SK-N-SH (cell line): ENCODE data around the gene PPL. TPM values are rescaled to one million over a fixed set of nuclear protein-coding genes. Genes with fewer than 3 reads are reported as not detected.

ENCODE experiments used
- CTCF ChIA-PET: fragments of 300-600, 350-600 bp; formaldehyde crosslinking; extraction: SDS; loops from one replicate; lab custom pipeline; 2021; lab: Yijun Ruan, JAX
- POLR2A ChIA-PET: fragments of 350-600 bp; sonication (Branson Sonifier 250); formaldehyde crosslinking; extraction: SDS; loops from one replicate; lab custom pipeline; 2020; ENCODE audit warnings: antibody characterized with exemption, inconsistent platforms; lab: Yijun Ruan, JAX
- DNase-seq: peaks from one replicate; pipeline ENCODE4 v3.0.0; 2012
- H2AFZ ChIP-seq: fragments of 200-600 bp; sonication (generic); 2 replicates; pipeline ENCODE4 v1.8.1; 2016; ENCODE audit warnings: antibody characterized with exemption, mild to moderate bottlenecking, low read depth
- H3F3A ChIP-seq: fragments of 200-600 bp; sonication (generic); replicated peaks from 2 replicates; pipeline ENCODE3; 2016; ENCODE audit warnings: antibody characterized with exemption, mild to moderate bottlenecking; ENCODE audit not compliant: insufficient read depth
- H3K27ac ChIP-seq, 2 experiments: fragments of 200-500 bp in 1 of 2; fragments of 200-600 bp in 1 of 2; sonication (Bioruptor generic) in 1 of 2; sonication (generic), shearing (Covaris generic) in 1 of 2; 2 replicates each; pipeline versions ENCODE4 v1.5.1 to v1.6.1; 2014 to 2016; ENCODE audit warnings: low read depth in 2 of 2, inconsistent platforms in 1 of 2, low read length in 1 of 2, mild to moderate bottlenecking in 1 of 2, mixed read lengths in 1 of 2
- H3K27me3 ChIP-seq: fragments of 200-600 bp; sonication (generic), shearing (Covaris generic); 2 replicates; pipeline ENCODE4 v1.6.1; 2016; ENCODE audit warnings: mixed run types; ENCODE audit not compliant: insufficient read depth
- H3K36me3 ChIP-seq, 2 experiments: fragments of 200-500 bp in 1 of 2; fragments of 200-600 bp in 1 of 2; sonication (Bioruptor generic) in 1 of 2; sonication (generic) in 1 of 2; replicated peaks in 1 of 2; 2 replicates each; pipeline versions ENCODE3 to v1.5.1; 2014 to 2016; ENCODE audit warnings: low read length in 1 of 2, mild to moderate bottlenecking in 1 of 2; ENCODE audit not compliant: insufficient read depth in 2 of 2, control insufficient read depth in 1 of 2
- H3K4me1 ChIP-seq, 2 experiments: fragments of 200-500 bp in 1 of 2; fragments of 200-600 bp in 1 of 2; sonication (Bioruptor generic) in 1 of 2; sonication (generic), shearing (Covaris generic) in 1 of 2; 2 replicates each; pipeline versions ENCODE4 v1.5.1 to v1.6.1; 2014 to 2016; ENCODE audit warnings: low read depth in 1 of 2, low read length in 1 of 2, mixed run types in 1 of 2; ENCODE audit not compliant: insufficient read depth in 2 of 2, control insufficient read depth in 1 of 2
- H3K4me2 ChIP-seq: fragments of 200-600 bp; sonication (generic), shearing (Covaris generic); 2 replicates; pipeline ENCODE4 v1.6.1; 2017; ENCODE audit warnings: mixed run types
- H3K4me3 ChIP-seq, 2 experiments: fragments of 200-500 bp in 1 of 2; fragments of 200-600 bp in 1 of 2; sonication (Bioruptor generic) in 1 of 2; sonication (generic), shearing (Covaris generic) in 1 of 2; 2 replicates each; pipeline versions ENCODE4 v1.5.1 to v1.8.1; 2014 to 2016; ENCODE audit warnings: low read depth in 2 of 2, inconsistent platforms in 1 of 2, low read length in 1 of 2, mild to moderate bottlenecking in 1 of 2, mixed read lengths in 1 of 2, moderate library complexity in 1 of 2
- H3K79me2 ChIP-seq: fragments of 200-600 bp; sonication (generic); 2 replicates; pipeline ENCODE4 v1.8.1; 2017; ENCODE audit warnings: mild to moderate bottlenecking; ENCODE audit not compliant: insufficient read depth
- H3K9ac ChIP-seq: fragments of 200-600 bp; sonication (generic); 2 replicates; pipeline ENCODE4 v1.6.1; 2017; ENCODE audit warnings: mixed run types
- H3K9me2 ChIP-seq: fragments of 200-600 bp; sonication (generic); 2 replicates; pipeline ENCODE4 v1.6.1; 2017; ENCODE audit warnings: mixed run types
- H3K9me3 ChIP-seq: fragments of 200-600 bp; sonication (generic); 2 replicates; pipeline ENCODE4 v1.6.1; 2017; ENCODE audit warnings: mixed run types, mild to moderate bottlenecking, moderate library complexity
- H4K20me1 ChIP-seq: fragments of 200-600 bp; sonication (generic); 2 replicates; pipeline ENCODE4 v1.6.1; 2017; ENCODE audit warnings: mild to moderate bottlenecking, mixed run types; ENCODE audit not compliant: insufficient read depth
- ELF1 ChIP-seq: IDR thresholded peaks from 2 replicates; pipeline ENCODE4 v1.4.0; 2012
- FOXJ3 ChIP-seq: sonication (generic); formaldehyde crosslinking; IDR thresholded peaks from 2 replicates; pipeline ENCODE4 v1.5.1; 2020; ENCODE audit warnings: mild to moderate bottlenecking, missing genetic modification reagents
- GABPA ChIP-seq: IDR thresholded peaks from 2 replicates; pipeline ENCODE4 v1.4.0; 2012; ENCODE audit warnings: low read depth, mild to moderate bottlenecking
- MEF2A ChIP-seq: IDR thresholded peaks from 2 replicates; pipeline ENCODE4 v1.4.0; 2012; ENCODE audit warnings: low read depth, borderline replicate concordance
- MXI1 ChIP-seq: IDR thresholded peaks from 2 replicates; pipeline ENCODE4 v1.6.1; 2012; ENCODE audit warnings: mild to moderate bottlenecking, low read depth, low read length, improper control_type of control experiment
- NRF1 ChIP-seq: IDR thresholded peaks from 2 replicates; pipeline ENCODE4 v1.6.1; 2012; ENCODE audit warnings: low read depth, mild to moderate bottlenecking, low read length
- POLR2AphosphoS5 ChIP-seq: IDR thresholded peaks from 2 replicates; pipeline ENCODE4 v1.6.1; 2012; ENCODE audit warnings: low read depth, low read length
- RCOR1 ChIP-seq: fragments of 150-350 bp; IDR thresholded peaks from 2 replicates; pipeline ENCODE4 v1.6.1; 2017; ENCODE audit warnings: antibody characterized with exemption, low read length
- TAF1 ChIP-seq: IDR thresholded peaks from 2 replicates; pipeline ENCODE4 v1.6.1; 2012; ENCODE audit warnings: low read depth, mild to moderate bottlenecking, low read length, moderate library complexity, borderline replicate concordance
- TCF12 ChIP-seq: IDR thresholded peaks from 2 replicates; pipeline ENCODE4 v1.4.0; 2012
- TEAD4 ChIP-seq: IDR thresholded peaks from 2 replicates; pipeline ENCODE4 v1.4.0; 2012; ENCODE audit warnings: mild to moderate bottlenecking, borderline replicate concordance; ENCODE audit not compliant: insufficient read depth
- USF2 ChIP-seq: fragments of 150-350 bp; IDR thresholded peaks from 2 replicates; pipeline ENCODE4 v1.6.1; 2017; ENCODE audit warnings: antibody characterized with exemption, low read length, low read depth, borderline replicate concordance
- whole genome bisulfite sequencing: methylation state at CpG from one replicate; pipeline ENCODE4 v1.1.6; 2017; ENCODE audit warnings: low lambda C conversion rate; 5-methylcytosine and 5-hydroxymethylcytosine counted together
- polyA plus RNA-seq, 3 experiments: library from polyadenylated mRNA; depleted of rRNA; stranded (reverse); fragments of >200 nt; gene quantifications; 2 replicates each; pipeline ENCODE4 v1.2.3, GENCODE V29; 2012
- TF ChIP-seq, protein P1 (sequence below): fragments of 200-600 bp; sonication (generic); IDR thresholded peaks from 2 replicates; pipeline ENCODE4 v1.6.1; 2017; ENCODE audit warnings: antibody characterized with exemption, mild to moderate bottlenecking, moderate library complexity
- TF ChIP-seq, protein P2 (sequence below): IDR thresholded peaks from 2 replicates; pipeline ENCODE4; 2012

PPL gene
- polyA plus RNA-seq, 1 of the 3 experiments (the other 2 are of a cell fraction) = 24.6 TPM

- TF ChIP-seq, protein P1, sequence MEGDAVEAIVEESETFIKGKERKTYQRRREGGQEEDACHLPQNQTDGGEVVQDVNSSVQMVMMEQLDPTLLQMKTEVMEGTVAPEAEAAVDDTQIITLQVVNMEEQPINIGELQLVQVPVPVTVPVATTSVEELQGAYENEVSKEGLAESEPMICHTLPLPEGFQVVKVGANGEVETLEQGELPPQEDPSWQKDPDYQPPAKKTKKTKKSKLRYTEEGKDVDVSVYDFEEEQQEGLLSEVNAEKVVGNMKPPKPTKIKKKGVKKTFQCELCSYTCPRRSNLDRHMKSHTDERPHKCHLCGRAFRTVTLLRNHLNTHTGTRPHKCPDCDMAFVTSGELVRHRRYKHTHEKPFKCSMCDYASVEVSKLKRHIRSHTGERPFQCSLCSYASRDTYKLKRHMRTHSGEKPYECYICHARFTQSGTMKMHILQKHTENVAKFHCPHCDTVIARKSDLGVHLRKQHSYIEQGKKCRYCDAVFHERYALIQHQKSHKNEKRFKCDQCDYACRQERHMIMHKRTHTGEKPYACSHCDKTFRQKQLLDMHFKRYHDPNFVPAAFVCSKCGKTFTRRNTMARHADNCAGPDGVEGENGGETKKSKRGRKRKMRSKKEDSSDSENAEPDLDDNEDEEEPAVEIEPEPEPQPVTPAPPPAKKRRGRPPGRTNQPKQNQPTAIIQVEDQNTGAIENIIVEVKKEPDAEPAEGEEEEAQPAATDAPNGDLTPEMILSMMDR = no peak
- TF ChIP-seq FOXJ3 (CRISPR knock-in tag) = no peak
- TF ChIP-seq TCF12 = no peak
Observed at GRCh38 chr16:4890686-4891085, 46.3 kb downstream of the PPL start (continued).

- Histone ChIP-seq H3F3A (no peaks in the 10 kb centered on the region), H3K9me2 (no peaks in the 10 kb centered on the region), H3K4me2 (no peak overlapping the region), H3K27ac (no peak overlapping the region), H3K79me2 (no peaks in the 10 kb centered on the region), H3K36me3 (peaks cover 0 to 60% of the 10 kb centered on the region in 2 experiments), H3K4me1 (no peaks in the 10 kb centered on the region), H3K27me3 (no peaks in the 10 kb centered on the region), H2AFZ (no peak overlapping the region), H3K4me3 (no peak overlapping the region), H3K9ac (no peak overlapping the region), H4K20me1 (no peaks in the 10 kb centered on the region), H3K9me3 (no peaks in the 10 kb centered on the region)
- WGBS = 84% methylated on average over 7 of the region's 11 CpGs
- DNase-seq = no peak
- ChIA-PET POLR2A (no interaction called here), CTCF (no interaction called here)
- no peak for TF ChIP-seq ELF1
- TF ChIP-seq MEF2A = no peak
- no peak for TF ChIP-seq RCOR1
- no peak for TF ChIP-seq GABPA
- TF ChIP-seq TAF1 = no peak
- TF ChIP-seq, protein P2, sequence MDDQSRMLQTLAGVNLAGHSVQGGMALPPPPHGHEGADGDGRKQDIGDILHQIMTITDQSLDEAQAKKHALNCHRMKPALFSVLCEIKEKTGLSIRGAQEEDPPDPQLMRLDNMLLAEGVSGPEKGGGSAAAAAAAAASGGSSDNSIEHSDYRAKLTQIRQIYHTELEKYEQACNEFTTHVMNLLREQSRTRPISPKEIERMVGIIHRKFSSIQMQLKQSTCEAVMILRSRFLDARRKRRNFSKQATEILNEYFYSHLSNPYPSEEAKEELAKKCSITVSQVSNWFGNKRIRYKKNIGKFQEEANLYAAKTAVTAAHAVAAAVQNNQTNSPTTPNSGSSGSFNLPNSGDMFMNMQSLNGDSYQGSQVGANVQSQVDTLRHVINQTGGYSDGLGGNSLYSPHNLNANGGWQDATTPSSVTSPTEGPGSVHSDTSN = no peak
- TF ChIP-seq TEAD4 = no peak
- TF ChIP-seq, protein P1 = no peak
- no peak for TF ChIP-seq NRF1
- TF ChIP-seq MXI1 = no peak
- TF ChIP-seq USF2 = no peak
- no peak for TF ChIP-seq POLR2AphosphoS5
Observed at GRCh38 chr16:4890026-4890425, 46.9 kb downstream of the PPL start.
